ENCODE data around the gene UACA. TPM values are rescaled to one million over a fixed set of nuclear protein-coding genes. Genes with fewer than 3 reads are reported as not detected.
A peak's percentile ranks its signal among the peaks of the same experiment; 100 is the strongest.

The UACA gene
- polyA plus RNA-seq, 1 of the 3 experiments (the other 2 are of a cell fraction), result 35.9 TPM

GRCh38 chr15:70802629-70803028, 39.3 kb upstream of the UACA start (continued):
- TF ChIP-seq MAX (IDR thresholded peaks at IDR 0.05; ENCODE audit: low read depth) (peak; percentile 59), RFX5 (IDR thresholded peaks at IDR 0.05; ENCODE audit: low read length) (no peak), REST (IDR thresholded peaks at IDR 0.05; ENCODE audit: low read depth, low read length) (no peak), POLR2AphosphoS5 (IDR thresholded peaks at IDR 0.05; ENCODE audit: low read depth, low read length) (no peak), TAF1 (IDR thresholded peaks at IDR 0.05; ENCODE audit: borderline replicate concordance, low read depth, low read length) (no peak), RCOR1 (IDR thresholded peaks at IDR 0.05; ENCODE audit: low read length) (no peak), USF2 (IDR thresholded peaks at IDR 0.05; ENCODE audit: borderline replicate concordance, low read depth, low read length) (no peak), ELF1 (IDR thresholded peaks at IDR 0.05) (no peak), RAD21 (IDR thresholded peaks at IDR 0.05; ENCODE audit: low read length) (no peak), JUND (IDR thresholded peaks at IDR 0.05) (peak; percentile 60), ZBTB33 (IDR thresholded peaks at IDR 0.05; ENCODE audit: borderline replicate concordance, low read depth) (no peak), EZH2phosphoT487 (IDR thresholded peaks at IDR 0.05; ENCODE audit: borderline replicate concordance, low read depth) (no peak), NFIC (IDR thresholded peaks at IDR 0.05; ENCODE audit: borderline replicate concordance) (peak; percentile 15; the same call in 1 of the 2 replicates), MEF2A (IDR thresholded peaks at IDR 0.05; ENCODE audit: borderline replicate concordance, low read depth) (no peak), SMC3 (IDR thresholded peaks at IDR 0.05; ENCODE audit: low read depth, low read length) (no peak), GABPA (IDR thresholded peaks at IDR 0.05; ENCODE audit: low read depth) (no peak), TCF12 (IDR thresholded peaks at IDR 0.05) (peak; percentile 71), YY1 (IDR thresholded peaks at IDR 0.05; ENCODE audit: low read depth) (no peak), TEAD4 (IDR thresholded peaks at IDR 0.05; ENCODE audit: borderline replicate concordance, insufficient read depth) (peak; percentile 55; the same call in 1 of the 2 replicates), CHD2 (IDR thresholded peaks at IDR 0.05; ENCODE audit: low read length, partially characterized antibody) (no peak), EP300 (IDR thresholded peaks at IDR 0.05; ENCODE audit: borderline replicate concordance in 1 of 2, low read depth in 1 of 2, low read length in 1 of 2) (peak in 1 of 2 experiments; percentile 65; a peak in 1 of 4 replicates), USF1 (IDR thresholded peaks at IDR 0.05; ENCODE audit: borderline replicate concordance, low read depth) (no peak)

All from SK-N-SH (cell line).